K562 (cell line): ENCODE results near the gene TRDMT1. TPM values are rescaled to one million over a fixed set of nuclear protein-coding genes. Genes with fewer than 3 reads are reported as not detected.

ENCODE experiments used
- ATAC-seq: fragments of 200-7000 bp; cut with Tn5 transposase; 3 replicates; pipeline ENCODE4 v1.9.1; 2020; ENCODE audit warnings: moderate library complexity
- BruUV-seq: library from RNA; stranded (reverse); fragments of 400-500 nt; replicated peaks from 2 replicates; lab custom pipeline; 2021; lab: Mats Ljungman, UMichigan
- CTCF ChIA-PET: fragments of 300-600 bp; formaldehyde crosslinking; extraction: SDS; loops from one replicate; lab custom pipeline; 2021; ENCODE audit warnings: low intra/inter-chr PET ratio; lab: Yijun Ruan, JAX
- POLR2A ChIA-PET: fragments of 300-600, 350-650 bp; sonication (Branson Sonifier 250); formaldehyde crosslinking; extraction: SDS; loops from one replicate; lab custom pipeline; 2021; ENCODE audit warnings: antibody characterized with exemption, inconsistent platforms; lab: Yijun Ruan, JAX
- DNase-seq, 4 experiments: peaks; one replicate each; pipeline versions ENCODE4 v3.0.0 to v3.0.0-alpha.2; 2011 to 2018; ENCODE audit warnings: low spot score in 3 of 4, mixed read lengths in 3 of 4; ENCODE audit errors: extremely low read depth in 1 of 4
- FAIRE-seq: peaks from 2 replicates; lab custom pipeline; 2011; peaks lifted over from hg19 to GRCh38; lab: Jason Lieb, UNC
- H2AFZ ChIP-seq: 2 replicates; pipeline ENCODE4 v1.6.0; 2011; ENCODE audit warnings: low read depth, low read length, control low read depth, inconsistent platforms
- H3K27ac ChIP-seq: fragments of 200-600 bp; 3 replicates; pipeline ENCODE4 v1.8.0; 2011; ENCODE audit warnings: low read depth, mild to moderate bottlenecking, control low read depth, inconsistent platforms, low read length, moderate library complexity, mixed read lengths; ENCODE audit errors: extremely low read depth
- H3K27me3 ChIP-seq, 2 experiments: fragments of 300-600 bp in 1 of 2; 2 replicates in 1 of 2; 3 replicates in 1 of 2; pipeline versions ENCODE4 v1.6.0 to v1.8.0; 2011; ENCODE audit warnings: inconsistent platforms in 2 of 2, low read length in 2 of 2, mild to moderate bottlenecking in 1 of 2, mixed read lengths in 1 of 2, moderate library complexity in 1 of 2; ENCODE audit not compliant: control insufficient read depth in 2 of 2, insufficient read depth in 2 of 2
- H3K36me3 ChIP-seq: fragments of 300-600 bp; 3 replicates; pipeline ENCODE4 v1.8.0; 2011; ENCODE audit warnings: mild to moderate bottlenecking, low read length, inconsistent platforms; ENCODE audit not compliant: control insufficient read depth, insufficient read depth
- H3K4me1 ChIP-seq, 2 experiments: fragments of 200-600 bp in 1 of 2; replicated peaks in 1 of 2; 2 replicates in 1 of 2; 3 replicates in 1 of 2; pipeline versions ENCODE4 v1.5.1 to v1.8.0; 2011; ENCODE audit warnings: inconsistent platforms in 2 of 2, low read length in 2 of 2, mild to moderate bottlenecking in 1 of 2, mixed read lengths in 1 of 2, moderate library complexity in 1 of 2; ENCODE audit not compliant: control insufficient read depth in 2 of 2, insufficient read depth in 2 of 2
- H3K4me2 ChIP-seq: 2 replicates; pipeline ENCODE4 v1.6.1; 2011; ENCODE audit warnings: low read length, control low read depth, inconsistent platforms, mixed read lengths; ENCODE audit not compliant: insufficient read depth
- H3K4me3 ChIP-seq: fragments of 200-600 bp; sonication (generic), shearing (Covaris generic); 2 replicates; pipeline ENCODE4 v1.5.1; 2016; ENCODE audit warnings: control low read depth, inconsistent platforms
- H3K79me2 ChIP-seq: fragments of 200-600 bp; 3 replicates; pipeline ENCODE4 v1.8.0; 2011; ENCODE audit warnings: low read length, inconsistent platforms; ENCODE audit not compliant: control insufficient read depth, insufficient read depth
- H3K9ac ChIP-seq, 2 experiments: 2 replicates each; pipeline versions ENCODE4 v1.6.0 to v1.6.1; 2011; ENCODE audit warnings: low read depth in 2 of 2, low read length in 2 of 2, control low read depth in 1 of 2, inconsistent platforms in 1 of 2, mild to moderate bottlenecking in 1 of 2, mixed read lengths in 1 of 2; ENCODE audit not compliant: insufficient read depth in 1 of 2
- H3K9me1 ChIP-seq: one replicate; pipeline ENCODE4 v1.6.0; 2011; ENCODE audit warnings: inconsistent platforms, mild to moderate bottlenecking, low read length, moderate library complexity; ENCODE audit not compliant: control insufficient read depth, insufficient read depth
- H3K9me3 ChIP-seq: replicated peaks from 2 replicates; pipeline ENCODE4 v1.5.1; 2011; ENCODE audit warnings: low read depth, low read length, inconsistent platforms; ENCODE audit not compliant: control insufficient read depth, insufficient read depth
- H4K20me1 ChIP-seq: replicated peaks from 2 replicates; pipeline ENCODE4 v1.6.1; 2011; ENCODE audit warnings: low read length, inconsistent platforms, mixed read lengths; ENCODE audit not compliant: control insufficient read depth, insufficient read depth
- EHMT2 ChIP-seq: fragments of 450-650 bp; IDR thresholded peaks from 2 replicates; pipeline ENCODE4 v1.6.1; 2018; ENCODE audit warnings: antibody characterized with exemption
- MYBL2 ChIP-seq, 2 experiments: fragments of 450-650 bp in 1 of 2; sonication (generic) in 1 of 2; formaldehyde crosslinking in 1 of 2; IDR thresholded peaks; 2 replicates each; pipeline versions ENCODE4 v1.6.1 to v1.8.1; 2017 to 2022; ENCODE audit warnings: borderline replicate concordance in 1 of 2, inconsistent platforms in 1 of 2, low read depth in 1 of 2, mild to moderate bottlenecking in 1 of 2, missing genetic modification reagents in 1 of 2, moderate library complexity in 1 of 2
- YY1 ChIP-seq, 3 experiments: IDR thresholded peaks; 2 replicates each; pipeline ENCODE4 v1.6.1; 2011; ENCODE audit warnings: low read length in 2 of 3, mild to moderate bottlenecking in 2 of 3, moderate library complexity in 2 of 3, borderline replicate concordance in 1 of 3, control low read depth in 1 of 3, low read depth in 1 of 3; ENCODE audit not compliant: insufficient read depth in 3 of 3, insufficient replicate concordance in 2 of 3, control insufficient read depth in 1 of 3, insufficient read length in 1 of 3; ENCODE audit errors: extremely low read depth in 1 of 3
- ZNF696 ChIP-seq: fragments of 250-450 bp; sonication (Bioruptor Pico); conservative IDR thresholded peaks from 2 replicates; pipeline ENCODE4 v1.4.0; 2020; ENCODE audit warnings: mild to moderate bottlenecking, moderate library complexity
- WGBS: fragments of 100-300 bp; shearing (Covaris generic); methylation state at CpG from one replicate; pipeline ENCODE4 v1.1.6; 2016; ENCODE audit warnings: low coverage, mixed read lengths; ENCODE audit not compliant: insufficient coverage; ENCODE audit errors: missing lambda C conversion rate; 5-methylcytosine and 5-hydroxymethylcytosine counted together
- in situ Hi-C: fragments of 300-500 bp; cut with MboI; formaldehyde crosslinking; loops from 4 replicates; pipeline ENCODE4 v1.15.0; 2018; ENCODE audit warnings: inconsistent platforms, mixed read lengths
- intact Hi-C: fragments of 100-400 bp; cut with micrococcal nuclease; formaldehyde crosslinking; loops from 2 replicates; pipeline ENCODE4 v1.14.2; 2022
- polyA plus RNA-seq, 8 experiments: library from polyadenylated mRNA; depleted of rRNA in 4 of 8; stranded (reverse) in 5 of 8; unstranded in 3 of 8; fragments of >200 nt; fragmentation: Nextera tagmentation in 2 of 8; fragmentation: Illumina TruSeq in 1 of 8; extraction: Ambion mirVana in 2 of 8; extraction: Trizol in 1 of 8; gene quantifications; 2 replicates each; pipeline versions ENCODE4 v1.2.1 to v1.2.3, GENCODE V29; 2011 to 2014; ENCODE audit warnings: inconsistent platforms in 1 of 8, missing spikeins in 1 of 8
- small RNA-seq: library from RNA; depleted of rRNA; stranded (forward); fragments of <200 nt; gene quantifications from one replicate; pipeline ENCODE3, GENCODE V24; 2014
- total RNA-seq, 7 experiments: library from RNA; depleted of rRNA in 6 of 7; stranded (reverse); fragments of >200 nt in 6 of 7; fragmentation: Illumina TruSeq in 2 of 7; extraction: Trizol in 2 of 7; gene quantifications; 2 replicates each; pipeline versions ENCODE4 v1.2.1 to v1.2.3, GENCODE V29; 2011 to 2021; ENCODE audit warnings: low replicate concordance in 1 of 7

Gene TRDMT1
- total and polyA plus RNA-seq, 9 of the 15 experiments (the other 6 are each of a cell fraction or from before 2014, with no cell fraction given) = 5.4 to 12.6 (median 9.3) TPM

DNA sequence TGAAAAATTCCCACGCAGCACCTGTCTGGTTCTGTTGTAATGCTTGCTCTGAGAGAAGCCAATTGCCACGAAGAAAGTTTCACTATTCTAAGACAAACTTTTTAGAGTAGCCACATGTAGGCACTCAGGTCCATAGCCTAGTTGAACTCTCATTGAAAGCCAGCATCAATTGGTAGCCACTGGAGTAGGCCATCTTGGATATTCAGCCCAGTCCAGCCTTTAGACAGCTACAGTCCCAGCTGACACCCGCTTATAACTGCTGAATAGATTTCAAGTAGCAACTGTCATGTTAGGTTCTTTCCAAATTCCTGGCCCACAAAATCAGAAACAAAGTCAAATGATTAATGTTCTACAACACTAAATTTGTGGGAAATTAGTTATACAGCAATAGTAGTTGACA lies 103.5 kb downstream of the TRDMT1 start:
- no peaks in the 10 kb centered on the region for H3K36me3 ChIP-seq
- no peaks in the 10 kb centered on the region for H3K27me3 ChIP-seq
- no peak overlapping the region for H3K27ac ChIP-seq
- peak; percentile 52; the same call in 2 of the 3 replicates for ATAC-seq
- intact Hi-C loops = no loop called here
- peak in 1 of 3 experiments; percentile 22 for TF ChIP-seq YY1 (IDR thresholded peaks at IDR 0.05; ENCODE audit: borderline replicate concordance in 1 of 3, control insufficient read depth in 1 of 3, extremely low read depth in 1 of 3, insufficient read depth in 3 of 3, insufficient read length in 1 of 3, insufficient replicate concordance in 2 of 3, low read depth in 1 of 3, low read length in 2 of 3)
- TF ChIP-seq ZNF696 (CRISPR knock-in tag) = no peak
- TF ChIP-seq EHMT2 = 0 out of 2 replicates have a peak, but pooled peaks have one; percentile 52
- TF ChIP-seq MYBL2 (IDR thresholded peaks at IDR 0.05; ENCODE audit: low read depth) = 0 out of 2 replicates have a peak, but pooled peaks have one; percentile 20
- no peak for TF ChIP-seq MYBL2 (CRISPR knock-in tag; IDR thresholded peaks at IDR 0.05; ENCODE audit: borderline replicate concordance)
- H3K4me3 ChIP-seq = no peak overlapping the region
- no peak for DNase-seq
- FAIRE-seq = no peak
- ChIA-PET CTCF (no interaction called here), POLR2A (interaction anchor here (0.9 kb wide), 1 partner anchor 954 kb away, joined by 3 read pairs; no protein-coding TSS in a partner anchor)
- no peaks in the 10 kb centered on the region for H4K20me1 ChIP-seq
- BruUV-seq = no TSS peak
- in situ Hi-C loops = no loop called here
- no peaks in the 10 kb centered on the region for H3K9me3 ChIP-seq
- no peaks in the 10 kb centered on the region for H3K79me2 ChIP-seq
- no peak overlapping the region for H3K4me2 ChIP-seq
- H2AFZ ChIP-seq = peak overlapping the region; percentile 32; the same call in 1 of the 2 replicates
- H3K9me1 ChIP-seq = no peaks in the 10 kb centered on the region
- H3K9ac ChIP-seq = no peak overlapping the region
- WGBS = 68% methylated on average over 3 of the region's 3 CpGs
- H3K4me1 ChIP-seq = no peaks in the 10 kb centered on the region; a peak in 1 of 5 replicates

Small RNAs within 50 kb of the gene (small RNA-seq; reads per million reads assigned to genes)
- gene AC067747.1 = not detected

Other genes with a start within 250 kb of the TRDMT1 start
- 0.08 and 0.09 TPM in 2 replicates for gene CUBN, start 71.9 kb downstream of the TRDMT1 start, total RNA-seq (2014; rRNA removed)
- 0.13 and 0.33 TPM in 2 replicates for gene CUBN, start 71.9 kb downstream of the TRDMT1 start, total RNA-seq (2014; rRNA removed; fragmentation: Illumina TruSeq; extraction: Trizol)
- gene CUBN, start 71.9 kb downstream of the TRDMT1 start, total RNA-seq (2015; rRNA removed; fragmentation: Illumina TruSeq; extraction: Trizol) = 0.22 and 0.23 TPM in 2 replicates
- gene CUBN, start 71.9 kb downstream of the TRDMT1 start, total RNA-seq (2021) = 0.09 and 0.22 TPM in 2 replicates
- gene CUBN, start 71.9 kb downstream of the TRDMT1 start, polyA plus RNA-seq (2011; rRNA removed) = 0.18 and 0.22 TPM in 2 replicates
- gene CUBN, start 71.9 kb downstream of the TRDMT1 start, polyA plus RNA-seq (2014; fragmentation: Illumina TruSeq; extraction: Trizol) = 0.09 and 0.17 TPM in 2 replicates
- gene CUBN, start 71.9 kb downstream of the TRDMT1 start, polyA plus RNA-seq (2014; fragmentation: Nextera tagmentation; extraction: Ambion mirVana) = under 1 TPM; 0.04 TPM
- 0.09 and 0.61 TPM in 2 replicates for gene CUBN, start 71.9 kb downstream of the TRDMT1 start, polyA plus RNA-seq (2014; rRNA removed)
- 604 and 655 TPM in 2 replicates for gene VIM, start 26.6 kb upstream of the TRDMT1 start, total RNA-seq (2014; rRNA removed)
- gene VIM, start 26.6 kb upstream of the TRDMT1 start, total RNA-seq (2014; rRNA removed; fragmentation: Illumina TruSeq; extraction: Trizol) = 264 and 301 TPM in 2 replicates
- 441 and 490 TPM in 2 replicates for gene VIM, start 26.6 kb upstream of the TRDMT1 start, total RNA-seq (2015; rRNA removed; fragmentation: Illumina TruSeq; extraction: Trizol)
- gene VIM, start 26.6 kb upstream of the TRDMT1 start, total RNA-seq (2021) = 571 and 621 TPM in 2 replicates
- gene VIM, start 26.6 kb upstream of the TRDMT1 start, polyA plus RNA-seq (2011; rRNA removed) = 300 and 518 TPM in 2 replicates
- 458 and 481 TPM in 2 replicates for gene VIM, start 26.6 kb upstream of the TRDMT1 start, polyA plus RNA-seq (2014; fragmentation: Illumina TruSeq; extraction: Trizol)
- gene VIM, start 26.6 kb upstream of the TRDMT1 start, polyA plus RNA-seq (2014; fragmentation: Nextera tagmentation; extraction: Ambion mirVana) = 100 to 1,000 TPM in 1 of 2 experiments, 10 to 100 TPM in 1; 86.0 to 123 TPM
- gene VIM, start 26.6 kb upstream of the TRDMT1 start, polyA plus RNA-seq (2014; rRNA removed) = 275 and 383 TPM in 2 replicates